ENCODE results near the gene ZBTB40. TPM values are rescaled to one million over a fixed set of nuclear protein-coding genes. Genes with fewer than 3 reads are reported as not detected.
A peak's percentile ranks its signal among the peaks of the same experiment; 100 is the strongest.

The ZBTB40 gene
- total and polyA plus RNA-seq, 2 of the 13 experiments (the other 11 are each of a cell fraction or from before 2014, with no cell fraction given) = 8.8 to 16.5 TPM

DNA sequence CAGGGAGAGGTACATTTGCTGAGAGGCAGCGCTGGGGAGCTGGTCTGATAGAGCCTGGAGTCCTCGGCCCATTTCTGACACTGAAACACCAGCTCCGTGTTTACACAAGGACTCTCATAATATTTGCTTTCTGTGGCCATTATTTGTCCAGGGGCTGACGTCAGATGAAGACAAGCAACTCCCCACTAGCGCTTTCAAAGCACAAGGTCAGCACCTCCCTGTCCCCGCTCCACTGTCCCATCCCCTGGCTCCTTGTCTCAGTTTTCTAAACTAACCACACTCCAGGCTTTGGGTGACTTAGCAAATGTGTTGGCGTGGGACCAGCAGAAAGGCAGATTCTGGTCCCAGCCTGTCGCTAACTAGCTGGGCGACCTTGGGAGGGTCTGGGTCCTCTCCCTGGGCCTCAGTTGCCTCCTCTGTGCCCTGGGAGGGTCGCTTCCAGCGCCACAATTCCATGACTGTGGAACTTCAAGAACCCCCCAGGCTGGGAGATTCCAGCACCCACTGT, 37.4 kb upstream of the ZBTB40 start (continued):
- TF ChIP-seq, protein P1, sequence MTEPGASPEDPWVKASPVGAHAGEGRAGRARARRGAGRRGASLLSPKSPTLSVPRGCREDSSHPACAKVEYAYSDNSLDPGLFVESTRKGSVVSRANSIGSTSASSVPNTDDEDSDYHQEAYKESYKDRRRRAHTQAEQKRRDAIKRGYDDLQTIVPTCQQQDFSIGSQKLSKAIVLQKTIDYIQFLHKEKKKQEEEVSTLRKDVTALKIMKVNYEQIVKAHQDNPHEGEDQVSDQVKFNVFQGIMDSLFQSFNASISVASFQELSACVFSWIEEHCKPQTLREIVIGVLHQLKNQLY (CRISPR knock-in tag; IDR thresholded peaks at IDR 0.05) = peak; percentile 34; the same call in 1 of the 2 replicates
- TF ChIP-seq KAT7 (CRISPR knock-in tag; IDR thresholded peaks at IDR 0.05; ENCODE audit: borderline replicate concordance) = no peak
- 0 out of 2 replicates have a peak, but pooled peaks have one; percentile 16 for TF ChIP-seq IRX3 (CRISPR knock-in tag; IDR thresholded peaks at IDR 0.05; ENCODE audit: borderline replicate concordance, low read depth)
- no peak for TF ChIP-seq EZH2 (conservative IDR thresholded peaks at IDR 0.05; ENCODE audit: low read depth, low read length)
- TF ChIP-seq CEBPG (CRISPR knock-in tag; IDR thresholded peaks at IDR 0.05) = peak; percentile 63; the same call in 1 of the 2 replicates
- TF ChIP-seq FOXA1 (IDR thresholded peaks at IDR 0.05) = peak; percentile 88
- peak; percentile 99 for TF ChIP-seq FOXA1 (CRISPR knock-in tag; IDR thresholded peaks at IDR 0.05)
- TF ChIP-seq YY1 (IDR thresholded peaks at IDR 0.05; ENCODE audit: insufficient read depth, insufficient replicate concordance, low read depth, low read length) = peak; percentile 17
- no peak for TF ChIP-seq GMEB2 (CRISPR knock-in tag; IDR thresholded peaks at IDR 0.05; ENCODE audit: low read depth)
- peak; percentile 27; the same call in 1 of the 2 replicates for TF ChIP-seq MXD4 (CRISPR knock-in tag; IDR thresholded peaks at IDR 0.05)
- no peak for TF ChIP-seq ZNF737 (CRISPR knock-in tag; IDR thresholded peaks at IDR 0.05; ENCODE audit: borderline replicate concordance)
- TF ChIP-seq ZSCAN22 (CRISPR knock-in tag; IDR thresholded peaks at IDR 0.05) = no peak
- TF ChIP-seq, protein P2, sequence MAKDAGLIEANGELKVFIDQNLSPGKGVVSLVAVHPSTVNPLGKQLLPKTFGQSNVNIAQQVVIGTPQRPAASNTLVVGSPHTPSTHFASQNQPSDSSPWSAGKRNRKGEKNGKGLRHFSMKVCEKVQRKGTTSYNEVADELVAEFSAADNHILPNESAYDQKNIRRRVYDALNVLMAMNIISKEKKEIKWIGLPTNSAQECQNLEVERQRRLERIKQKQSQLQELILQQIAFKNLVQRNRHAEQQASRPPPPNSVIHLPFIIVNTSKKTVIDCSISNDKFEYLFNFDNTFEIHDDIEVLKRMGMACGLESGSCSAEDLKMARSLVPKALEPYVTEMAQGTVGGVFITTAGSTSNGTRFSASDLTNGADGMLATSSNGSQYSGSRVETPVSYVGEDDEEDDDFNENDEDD (CRISPR knock-in tag; IDR thresholded peaks at IDR 0.05; ENCODE audit: borderline replicate concordance) = no peak
- TF ChIP-seq ZNF142 (CRISPR knock-in tag; IDR thresholded peaks at IDR 0.05) = no peak
- TF ChIP-seq MAF1 (CRISPR knock-in tag; IDR thresholded peaks at IDR 0.05; ENCODE audit: borderline replicate concordance) = no peak
- TF ChIP-seq ZNF468 (CRISPR knock-in tag; IDR thresholded peaks at IDR 0.05) = no peak
- peak; percentile 48; the same call in 1 of the 2 replicates for TF ChIP-seq THAP11 (CRISPR knock-in tag; IDR thresholded peaks at IDR 0.05)
- TF ChIP-seq ZNF343 (CRISPR knock-in tag; IDR thresholded peaks at IDR 0.05) = no peak
- peak; percentile 74 for TF ChIP-seq SAP130 (CRISPR knock-in tag; IDR thresholded peaks at IDR 0.05; ENCODE audit: low read depth)
- TF ChIP-seq PRMT3 (CRISPR knock-in tag; IDR thresholded peaks at IDR 0.05; ENCODE audit: borderline replicate concordance, low read depth) = no peak
- TF ChIP-seq PAWR (CRISPR knock-in tag; IDR thresholded peaks at IDR 0.05; ENCODE audit: borderline replicate concordance) = no peak
- TF ChIP-seq ZNF136 (CRISPR knock-in tag; IDR thresholded peaks at IDR 0.05; ENCODE audit: low read depth) = no peak
- no peak for TF ChIP-seq STAT5B (CRISPR knock-in tag; IDR thresholded peaks at IDR 0.05)
- TF ChIP-seq PAF1 (CRISPR knock-in tag; IDR thresholded peaks at IDR 0.05) = no peak

Data from HepG2 (cell line).